Peyer's patch (tissue), 4 donors: ENCODE data around the gene SYVN1.

Experiments
- POLR2A ChIP-seq, 2 donors: fragments of 450-650 bp; IDR thresholded peaks; one replicate each; pipeline ENCODE4 v1.5.1; 2017; ENCODE audit warnings: antibody characterized with exemption in 2 of 2, mild to moderate bottlenecking in 2 of 2, moderate library complexity in 2 of 2
- TF ChIP-seq, protein P1 (sequence below), 6 experiments: fragments of 450-650 bp in 4 of 6; fragments of 200-600 bp in 2 of 6; sonication (generic) in 1 of 6; IDR thresholded peaks; one replicate each; pipeline ENCODE4 v1.5.1; 2017 to 2019; ENCODE audit warnings: antibody characterized with exemption in 6 of 6, mild to moderate bottlenecking in 3 of 6, moderate library complexity in 1 of 6

DNA sequence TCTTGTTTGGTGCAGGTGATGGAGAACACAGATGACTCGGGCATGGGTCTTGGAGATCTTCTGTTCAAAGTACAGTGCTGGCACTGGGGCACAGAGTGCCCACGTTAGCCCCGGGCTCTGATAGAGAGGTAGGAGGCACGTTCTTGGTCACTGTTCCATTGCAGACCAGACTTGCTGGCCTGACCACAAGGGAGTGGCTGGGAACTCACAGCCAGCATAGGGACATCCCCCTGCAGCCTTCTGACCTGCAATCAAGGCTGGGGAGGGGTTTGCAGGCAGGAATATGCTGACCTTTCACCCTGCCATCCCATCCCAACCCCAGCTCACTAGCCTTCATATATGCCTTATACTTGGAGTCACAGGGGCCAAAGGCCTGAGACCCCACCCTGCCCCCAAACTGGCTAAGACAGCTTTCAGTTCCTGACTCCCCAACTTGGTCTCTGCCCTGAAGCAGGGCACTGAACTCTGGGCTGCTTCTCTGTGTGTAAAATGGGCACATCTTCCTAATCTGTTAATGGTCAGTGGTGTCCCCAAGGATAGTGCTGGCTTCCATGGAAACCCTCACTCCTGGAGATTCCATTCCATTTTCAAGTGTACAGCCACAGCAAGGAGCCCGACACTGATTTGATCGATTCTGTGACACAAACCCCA lies 7.6 kb downstream of the SYVN1 start:
- TF ChIP-seq, protein P1, sequence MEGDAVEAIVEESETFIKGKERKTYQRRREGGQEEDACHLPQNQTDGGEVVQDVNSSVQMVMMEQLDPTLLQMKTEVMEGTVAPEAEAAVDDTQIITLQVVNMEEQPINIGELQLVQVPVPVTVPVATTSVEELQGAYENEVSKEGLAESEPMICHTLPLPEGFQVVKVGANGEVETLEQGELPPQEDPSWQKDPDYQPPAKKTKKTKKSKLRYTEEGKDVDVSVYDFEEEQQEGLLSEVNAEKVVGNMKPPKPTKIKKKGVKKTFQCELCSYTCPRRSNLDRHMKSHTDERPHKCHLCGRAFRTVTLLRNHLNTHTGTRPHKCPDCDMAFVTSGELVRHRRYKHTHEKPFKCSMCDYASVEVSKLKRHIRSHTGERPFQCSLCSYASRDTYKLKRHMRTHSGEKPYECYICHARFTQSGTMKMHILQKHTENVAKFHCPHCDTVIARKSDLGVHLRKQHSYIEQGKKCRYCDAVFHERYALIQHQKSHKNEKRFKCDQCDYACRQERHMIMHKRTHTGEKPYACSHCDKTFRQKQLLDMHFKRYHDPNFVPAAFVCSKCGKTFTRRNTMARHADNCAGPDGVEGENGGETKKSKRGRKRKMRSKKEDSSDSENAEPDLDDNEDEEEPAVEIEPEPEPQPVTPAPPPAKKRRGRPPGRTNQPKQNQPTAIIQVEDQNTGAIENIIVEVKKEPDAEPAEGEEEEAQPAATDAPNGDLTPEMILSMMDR (IDR thresholded peaks at IDR 0.05): no peak
- no peak for TF ChIP-seq POLR2A (IDR thresholded peaks at IDR 0.05)
